CD4-positive, alpha-beta T cell treated with Interferon alpha-2 for 1 hour (primary cell): ENCODE results near the gene ASB18.

Experiments used
- DNase-seq, 2 donors: peaks; one replicate each; pipeline ENCODE4 v3.0.0-alpha.2; 2020 to 2022

ASB18 gene

DNA sequence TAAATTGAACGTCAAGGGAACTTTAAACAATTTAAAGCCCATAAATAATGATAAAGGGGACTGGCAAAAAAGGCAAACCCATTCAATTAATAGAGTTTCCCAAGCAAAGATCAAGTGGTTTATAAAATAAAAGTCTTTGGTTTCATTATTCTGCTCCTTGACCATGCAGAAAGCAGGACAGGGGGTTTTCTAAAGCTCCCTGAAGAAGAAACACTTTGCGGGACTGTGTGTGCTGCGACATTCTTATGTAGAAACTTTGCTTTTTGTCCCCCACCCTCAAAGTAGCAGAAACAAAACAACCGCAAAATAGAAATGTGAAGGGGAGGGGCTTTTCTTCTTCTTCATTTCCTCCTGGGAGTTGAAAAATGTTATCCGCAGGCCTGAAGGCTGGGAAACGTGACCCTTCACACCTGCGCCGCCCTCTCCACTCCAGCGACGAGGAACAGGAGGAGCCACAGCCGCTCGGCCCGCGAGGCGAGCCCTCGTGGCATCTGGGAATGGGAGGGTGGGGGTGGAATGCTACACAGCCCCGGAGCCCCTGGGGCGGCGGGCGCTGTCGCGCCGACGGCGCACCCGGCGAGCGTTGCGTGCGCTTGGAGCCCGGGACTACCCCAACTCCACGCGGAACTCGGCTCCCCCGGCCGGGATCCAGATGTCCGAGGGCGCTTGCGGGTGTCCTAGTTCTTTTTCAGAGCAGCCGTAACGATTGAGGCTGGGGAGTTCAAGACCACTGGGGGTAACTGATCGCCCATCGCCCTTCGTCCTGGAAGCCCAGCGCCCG lies 91.8 kb downstream of the ASB18 start:
- DNase-seq = no peak

DNA sequence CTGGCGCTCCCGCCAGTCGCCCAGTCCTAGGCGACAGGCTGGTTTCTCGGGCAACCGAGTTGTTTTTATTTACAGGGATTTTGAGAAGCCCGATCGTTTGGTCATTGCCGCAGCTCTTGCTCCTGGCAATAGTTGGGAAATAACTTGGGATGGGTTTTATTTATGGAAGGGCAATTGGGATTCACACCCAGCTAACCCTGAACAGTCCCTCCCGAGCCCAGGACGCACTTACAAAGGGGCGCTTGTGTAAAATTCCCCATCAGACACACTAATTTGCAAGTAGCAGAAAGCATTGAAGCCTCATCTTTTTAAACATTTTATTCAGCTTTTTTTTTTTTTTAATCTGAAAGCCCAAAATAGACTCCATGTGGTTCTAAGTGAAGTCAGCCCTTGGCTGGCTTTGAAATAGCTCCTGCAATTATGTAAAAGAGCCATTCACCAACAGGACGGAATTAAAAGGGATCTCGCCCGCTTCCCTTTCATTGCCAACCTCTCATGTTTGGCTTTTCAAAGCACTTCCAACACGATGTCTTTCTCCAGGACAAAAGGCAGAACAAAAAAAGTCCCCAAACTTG lies 92.4 kb downstream of the ASB18 start:
- no peak for DNase-seq

DNA sequence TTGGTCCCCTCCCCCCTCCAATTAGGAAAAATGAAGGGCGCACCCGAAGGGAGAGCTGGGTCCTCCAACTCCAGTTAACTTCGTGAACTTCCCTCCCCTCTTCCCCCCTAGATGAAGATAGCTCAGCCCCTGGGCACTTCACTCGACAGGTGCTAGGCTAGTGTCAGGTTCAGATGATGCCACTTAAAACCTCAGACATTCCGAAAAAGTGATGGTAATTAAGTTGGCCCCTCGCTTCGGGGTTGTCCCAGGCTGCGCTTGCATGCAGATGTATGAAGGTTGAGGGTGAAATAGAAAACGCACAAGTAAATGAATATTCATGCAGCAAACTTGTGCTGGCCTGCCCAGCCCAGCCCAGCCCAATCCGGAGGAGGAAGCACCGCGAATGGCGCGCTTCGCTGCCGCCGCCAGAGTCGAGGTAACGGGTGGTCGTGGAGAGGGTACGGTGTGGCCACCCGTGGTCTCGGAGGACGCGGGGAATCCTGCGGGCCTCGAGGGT lies 93.0 kb downstream of the ASB18 start:
- no peak for DNase-seq

DNA sequence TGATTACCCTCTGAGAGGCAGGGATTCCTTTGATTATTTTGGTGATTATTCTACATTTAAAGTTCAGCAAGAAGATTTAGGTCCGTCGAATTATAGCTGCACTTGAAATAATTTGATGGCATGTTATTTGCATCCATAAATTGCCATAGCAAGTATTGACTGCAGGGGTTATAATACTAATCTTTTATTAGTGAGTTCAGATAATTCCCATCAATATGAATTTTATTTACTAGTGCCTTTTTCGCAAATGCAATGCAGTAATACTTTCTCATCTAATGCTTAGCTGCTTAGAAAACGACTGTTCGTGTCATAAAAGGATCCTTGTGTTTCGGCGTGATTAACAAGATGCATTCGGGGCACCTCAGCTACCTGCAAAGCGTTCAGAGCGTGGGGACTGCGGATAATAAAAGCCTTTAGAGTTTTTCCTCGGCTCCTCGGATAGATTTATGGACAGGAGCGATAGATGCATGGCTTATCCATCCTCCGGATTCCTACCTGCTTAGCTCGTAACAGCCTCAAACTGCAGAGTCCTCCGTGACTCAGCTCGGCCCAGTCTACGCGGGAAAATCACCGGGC lies 93.5 kb downstream of the ASB18 start:
- DNase-seq = no peak

DNA sequence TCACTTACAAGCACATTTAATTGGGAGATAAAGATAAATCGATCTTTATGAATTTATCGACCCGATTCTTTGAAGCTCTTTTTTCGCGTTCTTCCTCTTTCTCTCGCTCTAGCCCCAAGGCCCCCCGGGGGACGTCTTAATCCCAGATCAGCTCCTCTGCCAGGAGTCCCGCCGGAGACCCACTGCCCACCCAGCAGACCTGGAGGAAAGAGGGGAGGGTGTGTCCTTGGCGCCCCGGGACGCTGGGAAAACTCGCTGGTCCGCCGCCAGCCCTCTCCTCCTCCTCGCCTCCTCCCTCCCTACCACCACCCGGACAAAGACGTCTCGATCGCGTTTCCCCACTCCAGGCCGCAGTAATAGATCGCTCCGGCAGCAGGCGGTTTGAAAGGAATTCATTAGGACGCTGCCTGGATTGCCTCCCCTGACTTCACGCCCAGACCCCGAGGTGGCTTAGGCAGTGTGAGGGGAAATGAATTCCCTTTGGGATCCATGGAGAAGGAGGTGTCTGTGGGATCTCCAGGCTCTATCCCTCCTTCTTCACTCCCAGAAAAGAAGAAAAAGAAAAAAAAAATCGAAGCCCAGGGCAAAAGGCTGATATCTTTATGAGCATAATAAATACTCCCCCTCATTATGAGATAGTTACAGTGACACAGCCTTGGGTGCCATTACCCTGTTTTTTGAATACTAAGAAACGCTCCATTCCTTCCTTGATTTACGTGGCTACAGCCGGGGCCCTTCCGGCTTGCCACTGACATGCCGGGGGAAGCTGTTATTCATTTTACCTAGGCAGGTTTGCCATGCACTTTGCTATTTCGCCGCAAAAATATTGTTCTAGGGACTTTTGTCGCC lies 94.2 kb downstream of the ASB18 start:
- no peak for DNase-seq

DNA sequence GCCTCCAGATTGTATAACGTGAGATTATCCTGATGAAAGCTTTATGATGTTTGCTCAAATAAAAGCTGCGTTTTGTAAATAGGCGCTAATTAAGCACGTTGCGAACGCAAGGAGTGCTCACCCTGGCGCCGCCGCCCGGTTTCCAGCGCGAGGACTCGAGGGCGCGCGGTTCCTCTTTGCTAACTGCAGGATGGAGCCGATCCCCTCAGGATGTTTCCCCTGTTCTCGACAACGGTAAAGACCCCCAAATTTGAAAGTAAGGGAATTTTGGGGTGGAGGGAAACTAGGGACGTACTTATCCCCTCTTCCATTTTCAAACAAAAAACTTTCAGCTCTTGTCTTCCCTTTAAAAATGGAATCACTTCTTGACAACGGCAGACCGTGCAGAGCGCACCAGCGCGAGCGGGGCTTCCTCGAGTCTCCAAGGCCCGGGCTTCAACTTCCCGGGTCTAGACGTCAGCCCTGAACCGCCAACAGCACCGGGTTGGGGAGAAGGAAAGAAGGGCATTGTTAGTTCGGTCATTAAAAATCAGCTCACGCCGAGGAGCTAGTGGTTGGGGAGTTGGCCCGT lies 95.0 kb downstream of the ASB18 start:
- DNase-seq = no peak

DNA sequence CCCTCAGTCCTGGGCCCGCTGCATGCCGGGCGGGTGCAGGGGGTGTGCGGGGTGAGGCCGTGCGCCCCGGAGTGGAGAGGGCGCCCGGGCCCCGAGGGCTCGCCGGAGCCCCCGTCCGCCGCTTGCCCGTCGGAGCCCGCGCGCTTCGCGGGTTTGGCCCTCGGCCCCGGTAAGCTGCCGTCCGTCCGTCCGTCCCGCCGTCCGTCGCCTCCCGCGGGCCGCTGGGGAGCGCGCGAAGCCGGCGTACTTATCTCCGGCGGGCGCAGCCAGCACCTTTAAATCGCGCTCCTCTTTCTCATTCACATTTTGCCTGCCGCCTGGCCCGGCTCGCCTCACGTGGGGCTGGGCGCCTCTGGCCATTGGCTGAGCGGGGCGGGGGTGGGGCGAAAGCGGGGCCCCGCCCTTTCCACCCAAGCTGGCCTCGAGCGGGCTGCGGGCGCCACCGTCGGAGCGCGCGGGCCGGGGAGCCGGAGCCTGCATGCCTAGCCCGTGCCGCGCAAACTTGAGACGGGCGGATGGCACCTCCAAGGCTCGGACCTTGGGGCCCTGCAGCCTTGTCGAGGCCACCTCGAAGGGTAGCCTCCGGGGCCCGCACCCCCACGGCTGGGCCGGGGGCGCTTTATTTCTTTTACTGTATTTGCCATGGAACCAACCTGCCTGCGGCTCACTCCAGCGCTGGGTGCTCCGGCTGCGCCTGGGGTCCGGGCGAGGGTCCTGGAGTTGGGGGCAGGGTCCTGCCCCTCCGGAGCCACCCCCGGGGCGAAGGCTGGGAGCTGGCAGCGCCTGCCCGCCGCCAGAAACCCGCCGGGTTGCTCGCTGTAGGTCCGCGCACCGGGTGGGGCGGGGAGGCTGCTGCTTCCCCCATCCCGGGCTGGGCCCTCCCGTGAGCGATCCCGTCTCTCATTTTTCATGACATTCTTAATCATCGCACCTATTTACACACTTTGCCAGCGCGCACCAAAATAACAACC lies 95.8 kb downstream of the ASB18 start, which contains the start of gene GBX2:
TSS of gene GBX2 (minus strand) at position 277 of the 971 bp plus-strand sequence. CDS start 415 bp downstream, outside the sequence.
- DNase-seq = no peak

DNA sequence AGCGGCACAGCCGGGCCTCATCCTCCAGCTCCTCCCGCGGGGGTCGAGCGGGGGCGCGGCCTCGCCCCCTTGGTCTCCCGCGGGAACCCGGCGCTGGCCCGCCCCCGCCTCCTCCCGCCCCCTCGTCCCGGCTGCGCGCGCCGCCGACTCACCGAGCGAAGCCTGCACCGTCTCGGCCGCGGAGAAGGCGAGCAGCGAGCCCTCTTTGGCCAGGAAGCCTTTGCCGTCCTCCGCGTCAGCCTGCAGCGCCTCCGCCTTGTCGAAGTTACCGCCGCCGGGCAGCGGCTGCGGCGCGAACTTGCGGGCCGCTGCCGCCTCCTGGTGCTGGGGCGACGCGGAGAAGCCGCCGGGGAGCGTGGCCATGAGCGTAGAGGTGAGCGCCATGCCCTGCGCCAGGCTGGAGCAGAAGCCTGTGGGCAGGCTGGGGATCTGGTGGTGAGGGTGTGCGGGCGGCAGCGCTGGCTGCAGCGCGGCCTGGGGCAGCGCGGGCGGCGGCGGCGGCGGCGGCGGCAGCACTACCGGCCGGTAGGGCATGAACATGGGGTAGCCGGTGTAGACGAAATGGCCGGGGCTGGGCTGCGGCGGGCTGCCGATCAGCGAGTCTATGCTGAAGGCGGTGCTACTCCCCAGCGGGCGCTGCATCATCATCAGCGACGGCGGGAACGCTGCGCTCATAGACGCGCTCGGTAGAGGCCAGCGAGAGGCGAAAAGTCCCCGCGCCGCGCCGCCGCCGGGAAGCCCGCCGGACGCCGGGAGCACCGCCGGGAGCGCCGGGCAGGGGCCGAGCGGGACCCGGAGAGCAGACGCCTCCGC lies 96.7 kb downstream of the ASB18 start:
- no peak for DNase-seq

DNA sequence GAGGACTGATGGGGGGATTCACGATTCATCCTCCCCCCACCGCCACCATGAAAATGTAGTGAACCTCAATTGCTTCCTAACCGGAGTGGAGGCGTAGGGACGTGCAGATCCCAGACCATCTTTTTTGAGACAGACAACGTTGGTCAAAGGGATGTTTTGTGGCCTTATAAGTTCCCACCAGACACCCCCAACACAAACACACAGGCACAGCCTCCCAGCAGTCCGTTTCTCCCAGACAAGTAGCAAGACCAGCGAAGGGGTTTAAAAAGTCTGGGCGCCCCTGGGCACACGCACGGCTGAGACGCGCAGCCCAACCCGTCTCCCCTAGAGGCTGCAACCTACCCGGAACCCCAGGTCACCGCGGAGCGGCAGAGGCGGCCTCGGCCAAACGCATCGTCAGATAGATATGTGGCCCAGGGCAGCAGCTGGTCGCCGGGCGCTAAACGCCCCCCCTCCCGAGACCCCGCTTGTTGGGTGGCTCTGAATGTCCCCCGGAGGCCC lies 97.4 kb downstream of the ASB18 start:
- DNase-seq = no peak

DNA sequence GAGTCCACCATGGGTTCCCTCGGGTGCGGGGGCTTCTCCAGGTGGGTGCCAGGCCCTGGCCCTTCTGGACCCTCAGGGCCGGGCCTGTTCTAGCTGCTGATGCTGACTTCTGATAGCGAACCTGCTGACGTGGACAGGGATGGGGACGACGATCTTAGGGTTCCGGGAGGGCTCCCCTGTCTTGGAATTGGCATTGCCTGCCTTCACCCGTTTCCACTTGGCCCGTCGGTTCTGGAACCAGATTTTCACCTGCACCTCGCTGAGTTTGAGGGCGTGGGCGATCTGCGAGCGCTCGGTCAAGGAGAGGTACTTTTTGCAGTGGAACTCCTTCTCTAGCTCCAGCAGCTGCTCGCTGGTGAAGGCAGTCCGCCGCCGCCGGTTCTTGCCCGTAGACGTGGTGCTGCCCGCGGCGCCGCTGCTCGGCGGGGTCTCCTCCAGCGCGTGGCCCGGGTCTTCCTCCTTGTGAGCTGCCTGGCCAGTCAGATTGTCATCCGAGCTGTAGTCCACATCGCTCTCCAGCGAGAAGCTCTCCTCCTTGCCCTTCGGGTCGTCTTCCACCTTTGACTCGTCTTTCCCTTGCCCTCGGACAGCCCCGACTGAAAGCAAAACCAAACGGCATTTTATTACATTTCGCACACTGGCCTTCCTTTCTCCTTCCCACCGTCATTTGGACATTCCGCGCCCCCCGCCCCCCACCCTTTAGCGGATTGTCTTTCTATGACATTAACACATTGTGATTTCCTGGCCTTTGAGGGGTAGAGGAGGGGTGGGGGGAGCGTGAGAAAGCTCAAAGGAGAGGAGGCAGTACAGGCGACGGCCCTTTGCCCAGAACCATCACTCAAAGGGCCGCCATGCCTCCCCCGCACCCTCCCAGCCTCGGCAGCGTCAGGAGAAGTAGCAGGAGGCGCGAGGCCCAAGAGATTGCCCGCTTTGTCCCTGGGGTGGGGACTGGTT lies 98.1 kb downstream of the ASB18 start:
- DNase-seq = no peak

DNA sequence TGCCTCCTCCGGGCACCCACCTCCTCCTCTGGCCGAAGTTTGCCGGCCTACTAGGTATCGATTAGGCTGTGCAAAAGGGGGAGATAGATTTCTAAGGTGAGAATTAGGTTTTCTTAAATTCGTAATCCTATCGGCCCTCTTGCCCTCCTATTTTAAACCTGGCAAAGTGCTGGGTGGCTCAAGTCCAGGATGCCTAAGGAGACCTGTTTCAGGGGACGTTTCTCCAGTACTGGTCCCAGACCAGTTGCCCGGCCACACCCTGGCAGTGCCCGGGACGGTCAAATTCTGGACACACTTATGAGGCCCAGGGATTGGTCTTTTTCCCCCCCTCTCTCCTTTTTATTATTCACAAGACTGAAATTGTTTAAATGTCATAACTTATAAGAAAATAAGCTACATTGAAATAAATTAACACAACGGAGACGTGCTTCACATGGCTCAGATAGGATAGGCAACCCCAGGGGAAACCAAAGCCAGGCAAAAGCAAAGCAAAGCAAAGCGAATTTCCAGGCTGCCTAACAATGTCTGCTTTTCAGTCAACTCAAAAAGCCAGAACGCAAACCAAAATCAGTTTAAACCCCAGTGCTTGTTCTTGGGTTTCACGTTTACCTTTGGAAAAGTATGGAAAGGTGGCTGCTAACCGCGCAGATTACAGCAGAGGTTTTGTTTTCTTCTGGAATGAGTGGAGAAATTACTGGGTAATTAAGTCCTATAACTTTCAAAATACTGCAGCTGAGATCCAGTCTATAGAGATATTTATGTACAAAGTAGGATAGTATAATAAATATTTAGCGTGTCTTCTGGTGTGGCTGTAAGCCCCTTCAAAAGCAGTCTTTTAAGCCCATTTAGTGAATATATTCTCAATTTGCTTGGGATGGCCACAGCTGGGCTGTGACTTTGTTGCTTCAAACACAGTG lies 99.0 kb downstream of the ASB18 start:
- DNase-seq = no peak

DNA sequence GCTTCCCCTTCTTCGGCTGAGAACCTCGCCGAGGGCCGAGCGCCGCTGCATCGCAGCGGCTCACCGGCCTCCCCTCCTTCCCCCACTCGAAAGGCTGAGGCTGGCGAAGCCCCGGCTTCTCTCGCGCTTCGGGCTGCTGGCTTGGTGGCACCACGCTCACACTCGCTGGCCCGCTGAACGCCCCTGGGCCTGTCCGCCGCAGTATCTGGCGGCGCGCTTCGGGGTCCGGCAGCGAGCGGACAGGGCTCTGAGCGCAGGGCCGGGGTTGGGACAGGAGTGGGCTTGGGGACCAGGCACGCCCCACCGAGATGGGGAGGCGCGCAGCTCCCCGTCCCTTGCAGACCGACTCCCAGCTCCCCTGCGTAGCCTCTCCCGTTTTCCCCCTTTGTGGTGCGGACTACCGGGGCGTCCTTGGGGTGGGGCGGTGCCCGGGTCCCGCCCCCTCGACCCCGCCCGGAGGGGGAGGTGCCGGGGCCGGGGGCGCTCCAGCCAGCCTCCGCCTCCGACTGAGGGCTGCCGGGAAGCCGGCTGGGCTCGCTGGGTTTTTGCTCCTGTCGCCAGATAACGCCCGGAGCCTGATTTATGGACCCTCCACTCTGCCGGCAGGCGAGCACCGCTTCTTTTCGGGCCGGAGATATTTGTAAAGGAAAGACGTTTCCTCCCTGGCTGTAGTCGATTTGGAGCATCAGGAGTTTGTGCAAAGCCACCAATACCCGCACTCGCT lies 99.8 kb downstream of the ASB18 start:
- DNase-seq = no peak

DNA sequence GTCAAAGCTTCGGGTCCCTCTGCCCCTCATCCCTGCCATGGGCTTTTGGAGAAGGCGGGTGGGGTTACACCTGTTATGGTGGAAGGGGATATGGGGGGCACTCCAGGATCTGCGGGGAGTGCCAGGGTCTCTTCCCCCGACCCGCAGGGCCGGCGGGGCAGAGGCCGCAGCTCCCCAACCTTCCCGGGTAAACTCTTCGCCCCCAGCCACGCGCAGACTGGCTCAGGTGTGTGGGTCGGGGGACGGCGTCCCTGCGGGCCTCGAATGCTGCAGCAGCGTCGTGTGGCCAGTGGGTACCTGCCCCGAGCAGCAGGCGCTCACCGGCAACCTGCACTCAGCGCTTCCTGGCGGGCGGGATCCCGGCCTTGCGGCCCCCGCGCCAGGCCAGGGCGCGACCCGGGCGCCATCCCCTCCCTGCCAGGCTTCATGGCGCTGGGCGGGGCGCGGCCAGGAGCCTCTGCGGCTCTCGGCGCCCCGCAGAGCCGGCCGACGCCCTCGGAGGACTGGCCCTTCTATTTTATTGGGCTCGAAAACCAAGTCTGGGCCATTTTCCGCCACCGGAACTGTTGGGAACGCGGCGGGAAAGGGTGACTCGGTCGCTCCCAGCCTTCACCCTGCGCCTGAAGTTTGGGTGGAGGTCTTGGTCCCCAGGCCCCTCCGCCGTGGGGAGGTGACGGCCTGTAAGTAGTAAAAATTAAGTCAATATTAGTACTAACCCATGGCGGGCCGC lies 100.6 kb downstream of the ASB18 start:
- no peak for DNase-seq

DNA sequence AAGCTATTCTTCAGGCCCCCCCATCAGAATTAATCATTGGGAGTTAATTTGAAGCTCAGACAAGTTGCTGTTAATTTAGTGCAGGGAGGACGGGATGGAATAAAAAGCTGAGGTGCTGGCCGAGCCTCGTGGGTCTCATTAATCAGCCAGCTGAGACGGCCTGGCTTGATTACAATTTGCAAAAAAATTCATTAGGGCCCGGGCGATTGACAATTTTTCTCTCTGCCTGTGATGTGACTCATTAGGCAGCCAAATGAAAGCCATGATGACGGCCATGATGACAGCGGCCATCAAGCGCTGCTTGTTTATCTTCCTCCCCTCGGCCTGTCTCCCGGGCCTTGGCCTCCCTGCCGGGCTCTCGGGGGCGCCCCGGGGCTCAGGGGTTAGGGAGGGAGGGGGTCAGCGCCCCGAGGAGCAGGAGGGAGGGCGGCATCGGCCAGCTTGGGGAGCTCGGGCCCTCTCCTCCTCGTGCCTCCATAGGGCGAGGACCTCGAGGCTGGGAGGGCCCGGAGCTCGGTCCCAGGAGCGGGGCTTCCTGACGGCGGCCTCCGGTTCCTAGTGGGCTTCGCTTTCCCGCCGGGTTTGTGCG lies 101.2 kb downstream of the ASB18 start:
- DNase-seq = no peak

DNA sequence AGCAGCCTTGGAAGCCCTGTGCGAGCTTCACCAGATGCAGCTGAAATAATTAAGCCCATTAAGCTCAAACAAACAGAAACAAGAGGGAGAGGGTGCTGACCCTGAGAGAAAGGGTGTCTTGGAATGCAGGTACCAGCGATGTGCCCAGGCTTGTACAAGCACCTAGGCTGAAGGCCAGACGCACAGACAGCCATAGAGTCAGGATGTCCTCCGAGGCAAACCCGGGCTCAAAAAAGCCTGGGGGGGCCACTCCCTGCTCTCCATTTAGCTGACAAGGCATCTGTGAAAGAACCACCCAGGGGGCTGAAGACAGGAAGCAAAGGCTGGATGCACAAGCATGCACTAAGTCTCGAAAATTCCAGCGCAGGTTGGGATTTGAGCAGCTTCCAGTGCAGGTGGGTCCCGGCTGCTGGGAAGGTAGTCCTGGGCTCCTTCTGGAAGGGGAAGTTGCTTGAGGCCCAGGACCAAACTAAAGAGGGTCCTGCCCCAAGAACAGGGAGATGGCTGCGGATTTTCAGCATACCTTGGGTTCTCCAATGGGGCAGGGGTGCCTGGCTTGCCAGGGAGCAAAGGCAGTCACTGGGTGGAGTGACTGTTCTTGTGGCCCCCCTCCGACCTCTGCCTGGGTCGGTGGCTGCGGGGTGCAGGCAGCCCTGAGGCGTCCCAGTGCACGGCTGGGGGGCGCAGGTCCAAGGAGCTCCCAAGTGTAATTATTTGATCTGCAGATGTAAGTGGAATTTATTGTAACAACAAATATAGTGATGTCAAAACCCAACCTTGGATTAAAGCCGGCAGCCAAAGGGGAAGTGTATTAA lies 102.0 kb downstream of the ASB18 start:
- no peak for DNase-seq
